HCT116 (cell line): ENCODE measurements around the gene RLBP1. TPM values are rescaled to one million over a fixed set of nuclear protein-coding genes. Genes with fewer than 3 reads are reported as not detected.

Experiments
- ATAC-seq: fragments of 200-7000 bp; cut with Tn5 transposase; 2 replicates; pipeline ENCODE4 v1.9.1; 2020; ENCODE audit warnings: mild to moderate bottlenecking, moderate library complexity
- BruUV-seq: library from RNA; stranded (reverse); fragments of 400-500 nt; replicated peaks from 2 replicates; lab custom pipeline; 2021; lab: Mats Ljungman, UMichigan
- CTCF ChIA-PET: fragments of 300-600 bp; sonication (Branson Sonifier 250); formaldehyde crosslinking; loops from one replicate; lab custom pipeline; 2021; ENCODE audit warnings: antibody characterized with exemption; lab: Charles Lee
- POLR2A ChIA-PET: fragments of 300-600, 350-600 bp; sonication (Branson Sonifier 250); formaldehyde crosslinking; loops from one replicate; lab custom pipeline; 2021; ENCODE audit warnings: antibody characterized with exemption; lab: Charles Lee
- RAD21 ChIA-PET, 2 experiments: fragments of 300-600 bp; sonication (Branson Sonifier 250); formaldehyde crosslinking; loops; one replicate each; lab custom pipeline; 2023; ENCODE audit warnings: low total read pairs in 2 of 2; ENCODE audit not compliant: uncharacterized antibody in 2 of 2, unreplicated experiment in 2 of 2, low non-redundant PET in 1 of 2; lab: Charles Lee
- DNase-seq: peaks from one replicate; pipeline ENCODE4 v3.0.0-alpha.2; 2010; ENCODE audit warnings: low read depth, low spot score
- H2AFZ ChIP-seq: fragments of 200-600 bp; shearing (Covaris generic), sonication (generic); 2 replicates; pipeline ENCODE4 v1.6.1; 2017; ENCODE audit warnings: low read depth, mixed run types, mixed read lengths, antibody characterized with exemption, low read length; ENCODE audit not compliant: poor library complexity, severe bottlenecking
- H3K27ac ChIP-seq: 2 replicates; pipeline ENCODE4 v1.5.1; 2012; ENCODE audit warnings: low read depth, low read length
- H3K27me3 ChIP-seq: fragments of 200-600 bp; sonication (generic); 2 replicates; pipeline ENCODE4 v1.6.1; 2016; ENCODE audit warnings: mixed run types, low read length, mixed read lengths; ENCODE audit not compliant: insufficient read depth
- H3K36me3 ChIP-seq, 2 experiments: fragments of 200-500 bp in 1 of 2; fragments of 200-600 bp in 1 of 2; sonication (Bioruptor generic) in 1 of 2; sonication (generic) in 1 of 2; 2 replicates each; pipeline versions ENCODE4 v1.5.1 to v1.6.1; 2014 to 2016; ENCODE audit warnings: low read length in 2 of 2, inconsistent platforms in 1 of 2, mixed read lengths in 1 of 2, mixed run types in 1 of 2; ENCODE audit not compliant: insufficient read depth in 2 of 2, control insufficient read depth in 1 of 2
- H3K4me1 ChIP-seq, 2 experiments: fragments of 200-600 bp in 1 of 2; sonication (generic) in 1 of 2; 2 replicates each; pipeline versions ENCODE4 v1.5.1 to v1.6.1; 2012 to 2017; ENCODE audit warnings: low read length in 2 of 2, inconsistent platforms in 1 of 2, mild to moderate bottlenecking in 1 of 2, mixed read lengths in 1 of 2, mixed run types in 1 of 2, moderate library complexity in 1 of 2; ENCODE audit not compliant: insufficient read depth in 2 of 2, control insufficient read depth in 1 of 2
- H3K4me2 ChIP-seq: fragments of 200-600 bp; sonication (generic); 2 replicates; pipeline ENCODE4 v1.6.1; 2017; ENCODE audit warnings: mixed run types, low read length, mixed read lengths
- H3K4me3 ChIP-seq, 2 experiments: fragments of 200-600 bp in 1 of 2; sonication (generic) in 1 of 2; replicated peaks in 1 of 2; 2 replicates each; pipeline ENCODE4 v1.5.1; 2011 to 2016; ENCODE audit warnings: low read length in 2 of 2, control low read depth in 1 of 2, low read depth in 1 of 2, mild to moderate bottlenecking in 1 of 2, mixed read lengths in 1 of 2, mixed run types in 1 of 2
- H3K79me2 ChIP-seq: fragments of 200-600 bp; sonication (generic); 2 replicates; pipeline ENCODE4 v1.6.1; 2017; ENCODE audit warnings: mild to moderate bottlenecking, mixed run types, low read length, moderate library complexity, mixed read lengths; ENCODE audit not compliant: insufficient read depth
- H3K9ac ChIP-seq: fragments of 200-600 bp; sonication (generic); 2 replicates; pipeline ENCODE4 v1.6.1; 2016; ENCODE audit warnings: low read length, mixed read lengths
- H3K9me2 ChIP-seq: fragments of 200-600 bp; sonication (generic), shearing (Covaris generic); 2 replicates; pipeline ENCODE4 v1.6.1; 2017; ENCODE audit warnings: mixed run types, mild to moderate bottlenecking, moderate library complexity; ENCODE audit not compliant: insufficient read depth
- H3K9me3 ChIP-seq, 2 experiments: fragments of 200-500 bp in 1 of 2; fragments of 200-600 bp in 1 of 2; sonication (Bioruptor generic) in 1 of 2; sonication (generic) in 1 of 2; 2 replicates each; pipeline ENCODE4 v1.6.1; 2014 to 2017; ENCODE audit warnings: low read length in 2 of 2, mixed read lengths in 2 of 2, inconsistent platforms in 1 of 2, low read depth in 1 of 2, mild to moderate bottlenecking in 1 of 2, mixed run types in 1 of 2, moderate library complexity in 1 of 2; ENCODE audit not compliant: control insufficient read depth in 1 of 2, insufficient read depth in 1 of 2
- H4K20me1 ChIP-seq: fragments of 200-600 bp; sonication (generic), shearing (Covaris generic); 2 replicates; pipeline ENCODE4 v1.6.1; 2017; ENCODE audit warnings: mixed run types, mild to moderate bottlenecking, moderate library complexity; ENCODE audit not compliant: insufficient read depth
- ATF3 ChIP-seq: IDR thresholded peaks from 2 replicates; pipeline ENCODE4 v1.6.1; 2012
- CBX3 ChIP-seq: IDR thresholded peaks from 2 replicates; pipeline ENCODE4 v1.6.1; 2012; ENCODE audit warnings: low read depth
- EGR1 ChIP-seq: IDR thresholded peaks from 2 replicates; pipeline ENCODE4 v1.6.1; 2012; ENCODE audit warnings: low read depth
- EZH2phosphoT487 ChIP-seq: fragments of 200-600 bp; IDR thresholded peaks from 2 replicates; pipeline ENCODE4 v1.6.1; 2018; ENCODE audit warnings: antibody characterized with exemption, borderline replicate concordance
- RAD21 ChIP-seq: IDR thresholded peaks from 2 replicates; pipeline ENCODE4 v1.6.1; 2012; ENCODE audit warnings: low read depth, mild to moderate bottlenecking
- SP1 ChIP-seq: IDR thresholded peaks from 2 replicates; pipeline ENCODE4 v1.6.1; 2012; ENCODE audit warnings: low read depth
- SRF ChIP-seq: IDR thresholded peaks from 2 replicates; pipeline ENCODE4 v1.6.1; 2012; ENCODE audit warnings: low read depth
- ZBTB33 ChIP-seq: IDR thresholded peaks from 2 replicates; pipeline ENCODE4 v1.6.1; 2011; ENCODE audit warnings: mild to moderate bottlenecking, low read length, moderate library complexity; ENCODE audit not compliant: insufficient replicate concordance; ENCODE audit errors: extremely low read depth
- ZFX ChIP-seq: fragments of 450-650 bp; IDR thresholded peaks from 2 replicates; pipeline ENCODE4 v1.6.1; 2017
- ZNF274 ChIP-seq: fragments of 200-500 bp; sonication (Bioruptor generic); IDR thresholded peaks from 2 replicates; pipeline ENCODE4 v1.6.1; 2014; ENCODE audit warnings: mild to moderate bottlenecking, low read depth, low read length, inconsistent platforms
- intact Hi-C: fragments of 100-400 bp; cut with micrococcal nuclease; formaldehyde crosslinking; loops from 2 replicates; pipeline ENCODE4 v1.10.0; 2022
- total RNA-seq: library from RNA; stranded (reverse); gene quantifications from one replicate; pipeline ENCODE4 v1.2.1, GENCODE V29; 2021; ENCODE audit not compliant: unreplicated experiment

The RLBP1 gene
- total RNA-seq, 1 experiment from 2014 or later: 0.12 TPM

- no peak for TF ChIP-seq ATF3
- TF ChIP-seq CBX3: no peak
- no peak for TF ChIP-seq ZNF274
- TF ChIP-seq SP1: no peak
These were observed 4.3 kb downstream of the RLBP1 start (continued) for GRCh38 chr15:89217031-89217430.

- ATAC-seq: peak; percentile 47; the same call in 1 of the 2 replicates
- no peak overlapping the region for H3K9ac ChIP-seq
- no peaks in the 10 kb centered on the region for H3K36me3 ChIP-seq
- H3K4me3 ChIP-seq: no peak overlapping the region
- TF ChIP-seq SRF (no peak), CBX3 (no peak), ZFX (no peak), RAD21 (no peak), EGR1 (no peak), EZH2phosphoT487 (no peak), ZBTB33 (no peak)
- TF ChIP-seq, all 23 proteins: peak for 0
- BruUV-seq: no TSS peak
- Histone ChIP-seq H3K79me2 (no peaks in the 10 kb centered on the region), H3K9me2 (no peaks in the 10 kb centered on the region), H4K20me1 (no peaks in the 10 kb centered on the region), H3K27me3 (no peaks in the 10 kb centered on the region), H2AFZ (no peak overlapping the region), H3K27ac (no peak overlapping the region), H3K9me3 (no peaks in the 10 kb centered on the region), H3K4me1 (no peaks in the 10 kb centered on the region), H3K4me2 (no peak overlapping the region)
- intact Hi-C loops: no loop called here
- ChIA-PET RAD21 (no interaction called here), CTCF (interaction anchor here (1.8 kb wide), 1 partner anchor 9 kb away, joined by 11 read pairs; no protein-coding TSS in a partner anchor), POLR2A (no interaction called here)
- DNase-seq: no peak
These were observed 5.8 kb downstream of the RLBP1 start for GRCh38 chr15:89215627-89216026.
